ENCODE results near the gene BACH1.

The BACH1 gene

DNA sequence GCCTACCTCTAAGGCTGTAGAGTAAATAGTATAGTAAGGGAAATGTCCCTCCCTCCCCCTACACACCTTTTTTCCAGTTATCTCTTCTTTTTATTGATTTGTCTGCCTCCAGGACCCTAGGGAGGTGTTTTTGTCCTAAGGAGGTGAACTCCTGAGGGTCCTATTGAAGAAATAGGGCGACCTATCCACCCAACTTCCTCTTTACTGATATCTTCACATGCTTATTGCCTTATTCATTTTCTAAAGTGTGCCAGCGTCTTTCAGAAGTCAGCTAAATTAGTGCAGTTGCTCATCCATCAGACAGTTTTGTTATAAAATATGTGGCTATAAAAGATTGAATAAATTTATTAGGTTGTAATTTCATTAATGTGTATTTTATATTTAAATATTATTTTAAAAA, 5.9 kb downstream of the BACH1 start:
- Histone ChIP-seq H2BK15ac (ENCODE audit: low read length) (no peak overlapping the region), H3K79me1 (ENCODE audit: low read depth, low read length) (peaks cover 10% of the 10 kb centered on the region), H3K9me3 (replicated peaks in 1 of 2; ENCODE audit: control insufficient read depth in 2 of 2, insufficient read depth in 1 of 2, low read depth in 1 of 2, low read length in 2 of 2) (no peaks in the 10 kb centered on the region), H3K4me2 (ENCODE audit: insufficient read depth, low read length, poor library complexity, severe bottlenecking) (no peak overlapping the region), H3K27me3 (ENCODE audit: control insufficient read depth in 3 of 3, insufficient read depth in 3 of 3, low read depth in 1 of 3, low read length in 3 of 3) (no peaks in the 10 kb centered on the region), H2AK5ac (ENCODE audit: low read depth, low read length) (no peak overlapping the region), H3K4ac (ENCODE audit: low read length) (no peak overlapping the region), H2BK120ac (ENCODE audit: low read depth, low read length) (no peak overlapping the region), H2BK5ac (ENCODE audit: low read length) (no peak overlapping the region), H4K8ac (ENCODE audit: low read depth, low read length) (no peak overlapping the region), H3K36me3 (replicated peaks in 1 of 2; ENCODE audit: control insufficient read depth in 2 of 2, insufficient read depth in 2 of 2, low read length in 2 of 2) (peaks cover 0 to 8% of the 10 kb centered on the region in 2 donors), H3K18ac (ENCODE audit: low read length) (no peak overlapping the region), H3K4me1 (ENCODE audit: control insufficient read depth in 2 of 2, insufficient read depth in 1 of 2, low read depth in 1 of 2, low read length in 2 of 2) (peaks cover 5 to 11% of the 10 kb centered on the region in 2 donors), H2AFZ (ENCODE audit: low read length) (no peak overlapping the region), H3K4me3 (ENCODE audit: low read length in 2 of 2) (no peak overlapping the region), H4K91ac (ENCODE audit: low read depth, low read length, poor library complexity) (no peak overlapping the region), H3K23ac (ENCODE audit: low read depth, low read length, poor library complexity) (no peak overlapping the region), H2BK12ac (ENCODE audit: low read length) (no peak overlapping the region), H3K14ac (ENCODE audit: low read length) (no peak overlapping the region), H3K27ac (replicated peaks; ENCODE audit: low read length) (no peak overlapping the region), H3K9ac (ENCODE audit: low read depth, low read length, poor library complexity) (no peak overlapping the region)
- no peak for DNase-seq (ENCODE audit: low spot score)
- no CpG with 5 or more reads among the region's 2 CpGs for WGBS, 2 donors (ENCODE audit: extremely low coverage in 2 of 2, insufficient read length in 2 of 2, insufficient replicate concordance in 1 of 2)

- H3K14ac ChIP-seq (ENCODE audit: low read length), result no peak overlapping the region
- H3K9ac ChIP-seq (ENCODE audit: low read depth, low read length, poor library complexity), result no peak overlapping the region
- no peak overlapping the region for H2BK120ac ChIP-seq (ENCODE audit: low read depth, low read length)
- no peak overlapping the region for H3K23ac ChIP-seq (ENCODE audit: low read depth, low read length, poor library complexity)
- H3K27me3 ChIP-seq (ENCODE audit: control insufficient read depth in 3 of 3, insufficient read depth in 3 of 3, low read depth in 1 of 3, low read length in 3 of 3), result no peaks in the 10 kb centered on the region
- WGBS, 2 donors (ENCODE audit: extremely low coverage in 2 of 2, insufficient read length in 2 of 2, insufficient replicate concordance in 1 of 2), result no CpG with 5 or more reads among the region's 3 CpGs
- H3K4me1 ChIP-seq (ENCODE audit: control insufficient read depth in 2 of 2, insufficient read depth in 1 of 2, low read depth in 1 of 2, low read length in 2 of 2), result peaks cover 5 to 11% of the 10 kb centered on the region in 2 donors
- H2AFZ ChIP-seq (ENCODE audit: low read length), result no peak overlapping the region
- no peak overlapping the region for H3K4me2 ChIP-seq (ENCODE audit: insufficient read depth, low read length, poor library complexity, severe bottlenecking)
- no peak overlapping the region for H3K4ac ChIP-seq (ENCODE audit: low read length)
- no peak overlapping the region for H2BK15ac ChIP-seq (ENCODE audit: low read length)
- H2BK5ac ChIP-seq (ENCODE audit: low read length), result no peak overlapping the region
- H3K79me1 ChIP-seq (ENCODE audit: low read depth, low read length), result peaks cover 7% of the 10 kb centered on the region
- no peak overlapping the region for H2AK5ac ChIP-seq (ENCODE audit: low read depth, low read length)
- H3K27ac ChIP-seq (replicated peaks; ENCODE audit: low read length), result no peak overlapping the region
- H3K4me3 ChIP-seq (ENCODE audit: low read length in 2 of 2), result no peak overlapping the region
- H4K91ac ChIP-seq (ENCODE audit: low read depth, low read length, poor library complexity), result no peak overlapping the region
- H4K8ac ChIP-seq (ENCODE audit: low read depth, low read length), result no peak overlapping the region
- no peaks in the 10 kb centered on the region for H3K9me3 ChIP-seq (replicated peaks in 1 of 2; ENCODE audit: control insufficient read depth in 2 of 2, insufficient read depth in 1 of 2, low read depth in 1 of 2, low read length in 2 of 2)
- peaks cover 0 to 8% of the 10 kb centered on the region in 2 donors for H3K36me3 ChIP-seq (replicated peaks in 1 of 2; ENCODE audit: control insufficient read depth in 2 of 2, insufficient read depth in 2 of 2, low read length in 2 of 2)
- no peak overlapping the region for H2BK12ac ChIP-seq (ENCODE audit: low read length)
- DNase-seq (ENCODE audit: low spot score), result no peak
- H3K18ac ChIP-seq (ENCODE audit: low read length), result no peak overlapping the region
Observed at GRCh38 chr21:29305068-29305467, 6.3 kb downstream of the BACH1 start.

DNA sequence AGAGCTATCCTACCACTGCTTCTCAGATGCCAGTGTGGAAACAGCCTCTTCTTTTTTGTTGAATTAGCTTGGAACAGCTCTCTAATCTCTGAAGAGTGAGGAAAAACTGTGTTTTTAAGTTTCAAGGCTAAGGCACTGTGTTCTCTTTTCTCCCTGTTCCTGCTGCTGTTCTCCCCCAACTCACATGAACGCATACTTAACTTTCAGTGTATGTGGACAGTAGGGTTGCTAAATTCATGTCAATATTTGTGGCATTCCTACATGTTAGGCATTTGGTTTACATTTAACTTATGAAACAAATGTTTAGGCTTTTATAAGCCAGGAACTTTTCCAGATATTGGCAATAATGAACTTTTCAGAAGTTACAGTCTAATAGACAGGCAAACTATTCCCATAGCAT, 6.8 kb downstream of the BACH1 start:
- H3K18ac ChIP-seq (ENCODE audit: low read length), result no peak overlapping the region
- no peak overlapping the region for H3K9ac ChIP-seq (ENCODE audit: low read depth, low read length, poor library complexity)
- H3K4ac ChIP-seq (ENCODE audit: low read length), result no peak overlapping the region
- H2BK5ac ChIP-seq (ENCODE audit: low read length), result no peak overlapping the region
- H2BK120ac ChIP-seq (ENCODE audit: low read depth, low read length), result no peak overlapping the region
- H3K27ac ChIP-seq (replicated peaks; ENCODE audit: low read length), result no peak overlapping the region
- H3K4me2 ChIP-seq (ENCODE audit: insufficient read depth, low read length, poor library complexity, severe bottlenecking), result no peak overlapping the region
- no peak overlapping the region for H4K91ac ChIP-seq (ENCODE audit: low read depth, low read length, poor library complexity)
- no peak overlapping the region for H4K8ac ChIP-seq (ENCODE audit: low read depth, low read length)
- peaks cover 2 to 10% of the 10 kb centered on the region in 2 donors for H3K4me1 ChIP-seq (ENCODE audit: control insufficient read depth in 2 of 2, insufficient read depth in 1 of 2, low read depth in 1 of 2, low read length in 2 of 2)
- H2BK12ac ChIP-seq (ENCODE audit: low read length), result no peak overlapping the region
- H3K36me3 ChIP-seq (replicated peaks in 1 of 2; ENCODE audit: control insufficient read depth in 2 of 2, insufficient read depth in 2 of 2, low read length in 2 of 2), result peaks cover 0 to 11% of the 10 kb centered on the region in 2 donors
- H3K23ac ChIP-seq (ENCODE audit: low read depth, low read length, poor library complexity), result no peak overlapping the region
- no peak overlapping the region for H2AK5ac ChIP-seq (ENCODE audit: low read depth, low read length)
- H3K14ac ChIP-seq (ENCODE audit: low read length), result no peak overlapping the region
- DNase-seq (ENCODE audit: low spot score), result no peak
- H3K9me3 ChIP-seq (replicated peaks in 1 of 2; ENCODE audit: control insufficient read depth in 2 of 2, insufficient read depth in 1 of 2, low read depth in 1 of 2, low read length in 2 of 2), result peaks cover 0 to 4% of the 10 kb centered on the region in 2 donors
- H2BK15ac ChIP-seq (ENCODE audit: low read length), result no peak overlapping the region
- no CpG with 5 or more reads among the region's 1 CpG for WGBS, 2 donors (ENCODE audit: extremely low coverage in 2 of 2, insufficient read length in 2 of 2, insufficient replicate concordance in 1 of 2)
- H3K79me1 ChIP-seq (ENCODE audit: low read depth, low read length), result peaks cover 7% of the 10 kb centered on the region
- no peaks in the 10 kb centered on the region for H3K27me3 ChIP-seq (ENCODE audit: control insufficient read depth in 3 of 3, insufficient read depth in 3 of 3, low read depth in 1 of 3, low read length in 3 of 3)
- H2AFZ ChIP-seq (ENCODE audit: low read length), result no peak overlapping the region
- no peak overlapping the region for H3K4me3 ChIP-seq (ENCODE audit: low read length in 2 of 2)

DNA sequence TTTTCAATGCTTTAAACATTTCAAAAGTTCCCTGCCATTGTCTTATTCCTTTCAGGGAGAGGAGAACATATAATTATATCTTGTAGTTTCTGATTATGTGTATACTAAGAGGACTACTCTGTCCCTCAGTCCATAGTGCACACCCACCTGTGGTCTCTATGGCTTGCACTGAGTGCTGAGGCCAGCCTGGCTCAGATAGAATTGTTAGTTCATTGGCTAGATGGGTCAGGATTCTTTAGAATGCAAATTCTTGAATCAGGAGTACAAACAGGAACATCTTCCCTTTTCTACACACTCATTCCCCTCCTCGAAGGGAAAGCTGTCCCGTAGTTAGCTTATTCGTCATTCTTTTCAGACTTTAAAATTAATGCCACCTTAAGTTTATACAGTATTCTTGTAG, 8.2 kb downstream of the BACH1 start:
- H2BK15ac ChIP-seq (ENCODE audit: low read length), result no peak overlapping the region
- H3K79me1 ChIP-seq (ENCODE audit: low read depth, low read length), result peaks cover 7% of the 10 kb centered on the region
- no peak for DNase-seq (ENCODE audit: low spot score)
- peaks cover 2 to 3% of the 10 kb centered on the region in 2 donors for H3K4me1 ChIP-seq (ENCODE audit: control insufficient read depth in 2 of 2, insufficient read depth in 1 of 2, low read depth in 1 of 2, low read length in 2 of 2)
- H3K23ac ChIP-seq (ENCODE audit: low read depth, low read length, poor library complexity), result no peak overlapping the region
- H3K27me3 ChIP-seq (ENCODE audit: control insufficient read depth in 3 of 3, insufficient read depth in 3 of 3, low read depth in 1 of 3, low read length in 3 of 3), result no peaks in the 10 kb centered on the region
- peaks cover 0 to 13% of the 10 kb centered on the region in 2 donors for H3K9me3 ChIP-seq (replicated peaks in 1 of 2; ENCODE audit: control insufficient read depth in 2 of 2, insufficient read depth in 1 of 2, low read depth in 1 of 2, low read length in 2 of 2)
- no peak overlapping the region for H4K91ac ChIP-seq (ENCODE audit: low read depth, low read length, poor library complexity)
- no peak overlapping the region for H3K4me2 ChIP-seq (ENCODE audit: insufficient read depth, low read length, poor library complexity, severe bottlenecking)
- no peak overlapping the region for H3K27ac ChIP-seq (replicated peaks; ENCODE audit: low read length)
- H2BK5ac ChIP-seq (ENCODE audit: low read length), result no peak overlapping the region
- H3K14ac ChIP-seq (ENCODE audit: low read length), result no peak overlapping the region
- H2BK120ac ChIP-seq (ENCODE audit: low read depth, low read length), result no peak overlapping the region
- H2AK5ac ChIP-seq (ENCODE audit: low read depth, low read length), result no peak overlapping the region
- no CpG with 5 or more reads among the region's 3 CpGs for WGBS, 2 donors (ENCODE audit: extremely low coverage in 2 of 2, insufficient read length in 2 of 2, insufficient replicate concordance in 1 of 2)
- H2AFZ ChIP-seq (ENCODE audit: low read length), result no peak overlapping the region
- no peak overlapping the region for H4K8ac ChIP-seq (ENCODE audit: low read depth, low read length)
- H3K9ac ChIP-seq (ENCODE audit: low read depth, low read length, poor library complexity), result no peak overlapping the region
- H3K18ac ChIP-seq (ENCODE audit: low read length), result no peak overlapping the region
- H2BK12ac ChIP-seq (ENCODE audit: low read length), result no peak overlapping the region
- H3K4ac ChIP-seq (ENCODE audit: low read length), result no peak overlapping the region
- peaks cover 0 to 14% of the 10 kb centered on the region in 2 donors for H3K36me3 ChIP-seq (replicated peaks in 1 of 2; ENCODE audit: control insufficient read depth in 2 of 2, insufficient read depth in 2 of 2, low read length in 2 of 2)
- no peak overlapping the region for H3K4me3 ChIP-seq (ENCODE audit: low read length in 2 of 2)
